ENCODE results near the gene S1PR4. TPM values are rescaled to one million over a fixed set of nuclear protein-coding genes. Genes with fewer than 3 reads are reported as not detected.
"Not testable (repeated sequence)": the region's sequence is repeated elsewhere in the genome, so short reads cannot be mapped to it uniquely, and the experiment has no call there.

S1PR4 gene
- total and polyA plus RNA-seq, 9 donors = 0.31 to 1.0 (median 0.57) TPM

GRCh38 chr19:3194106-3195087 is 15.8 kb downstream of the S1PR4 start:
- no peak for DNase-seq
- Histone ChIP-seq H3K27ac (ENCODE audit: low read length) (no peak overlapping the region), H3K27me3 (ENCODE audit: control insufficient read depth, insufficient read depth, low read length) (no peaks in the 10 kb centered on the region), H3K4me1 (ENCODE audit: control insufficient read depth, insufficient read depth, low read length) (no peaks in the 10 kb centered on the region), H3K4me3 (ENCODE audit: low read length) (no peak overlapping the region), H3K9me3 (replicated peaks; ENCODE audit: control insufficient read depth, low read depth, low read length) (no peaks in the 10 kb centered on the region), H3K36me3 (ENCODE audit: control insufficient read depth, insufficient read depth, low read length) (peaks cover 28% of the 10 kb centered on the region)
- WGBS (ENCODE audit: insufficient coverage) = 74% methylated on average over 16 of the region's 17 CpGs

GRCh38 chr19:3196064-3196932 is 17.7 kb downstream of the S1PR4 start:
- H3K9me3 ChIP-seq (replicated peaks; ENCODE audit: control insufficient read depth, low read depth, low read length) = no peaks in the 10 kb centered on the region
- 87% methylated on average over 38 of the region's 42 CpGs for WGBS (ENCODE audit: insufficient coverage)
- no peak overlapping the region for H3K27ac ChIP-seq (ENCODE audit: low read length)
- H3K4me1 ChIP-seq (ENCODE audit: control insufficient read depth, insufficient read depth, low read length) = no peaks in the 10 kb centered on the region
- DNase-seq = no peak
- H3K27me3 ChIP-seq (ENCODE audit: control insufficient read depth, insufficient read depth, low read length) = no peaks in the 10 kb centered on the region
- peaks cover 39% of the 10 kb centered on the region for H3K36me3 ChIP-seq (ENCODE audit: control insufficient read depth, insufficient read depth, low read length)
- H3K4me3 ChIP-seq (ENCODE audit: low read length) = no peak overlapping the region

GRCh38 chr19:3196933-3197205 is 18.3 kb downstream of the S1PR4 start:
- Histone ChIP-seq H3K36me3 (ENCODE audit: control insufficient read depth, insufficient read depth, low read length) (peaks cover 43% of the 10 kb centered on the region), H3K4me3 (ENCODE audit: low read length) (no peak overlapping the region), H3K4me1 (ENCODE audit: control insufficient read depth, insufficient read depth, low read length) (no peaks in the 10 kb centered on the region), H3K27me3 (ENCODE audit: control insufficient read depth, insufficient read depth, low read length) (no peaks in the 10 kb centered on the region), H3K27ac (ENCODE audit: low read length) (no peak overlapping the region), H3K9me3 (replicated peaks; ENCODE audit: control insufficient read depth, low read depth, low read length) (no peaks in the 10 kb centered on the region)
- WGBS (ENCODE audit: insufficient coverage) = 96% methylated on average over 13 of the region's 14 CpGs
- no peak for DNase-seq

- DNase-seq = no peak
- H3K27ac ChIP-seq (ENCODE audit: low read length) = no peak overlapping the region
- WGBS (ENCODE audit: insufficient coverage) = 91% methylated on average over 37 of the region's 43 CpGs
- no peaks in the 10 kb centered on the region for H3K9me3 ChIP-seq (replicated peaks; ENCODE audit: control insufficient read depth, low read depth, low read length)
- peaks cover 50% of the 10 kb centered on the region for H3K36me3 ChIP-seq (ENCODE audit: control insufficient read depth, insufficient read depth, low read length)
- no peak overlapping the region for H3K4me3 ChIP-seq (ENCODE audit: low read length)
- H3K27me3 ChIP-seq (ENCODE audit: control insufficient read depth, insufficient read depth, low read length) = no peaks in the 10 kb centered on the region
- H3K4me1 ChIP-seq (ENCODE audit: control insufficient read depth, insufficient read depth, low read length) = no peaks in the 10 kb centered on the region
Measured at GRCh38 chr19:3198901-3199700, 20.5 kb downstream of the S1PR4 start.

GRCh38 chr19:3201072-3201700 is 22.6 kb downstream of the S1PR4 start:
- Histone ChIP-seq H3K27me3 (ENCODE audit: control insufficient read depth, insufficient read depth, low read length) (no peaks in the 10 kb centered on the region), H3K4me1 (ENCODE audit: control insufficient read depth, insufficient read depth, low read length) (no peaks in the 10 kb centered on the region), H3K4me3 (ENCODE audit: low read length) (no peak overlapping the region), H3K9me3 (replicated peaks; ENCODE audit: control insufficient read depth, low read depth, low read length) (no peaks in the 10 kb centered on the region), H3K36me3 (ENCODE audit: control insufficient read depth, insufficient read depth, low read length) (peaks cover 61% of the 10 kb centered on the region), H3K27ac (ENCODE audit: low read length) (no peak overlapping the region)
- no peak for DNase-seq
- 97% methylated on average over 32 of the region's 39 CpGs for WGBS (ENCODE audit: insufficient coverage)

GRCh38 chr19:3201911-3202310 is 23.3 kb downstream of the S1PR4 start:
- no peaks in the 10 kb centered on the region for H3K9me3 ChIP-seq (replicated peaks; ENCODE audit: control insufficient read depth, low read depth, low read length)
- no peak overlapping the region for H3K27ac ChIP-seq (ENCODE audit: low read length)
- WGBS (ENCODE audit: insufficient coverage) = 88% methylated on average over 11 of the region's 14 CpGs
- H3K4me1 ChIP-seq (ENCODE audit: control insufficient read depth, insufficient read depth, low read length) = no peaks in the 10 kb centered on the region
- no peak overlapping the region for H3K4me3 ChIP-seq (ENCODE audit: low read length)
- no peak for DNase-seq
- peaks cover 61% of the 10 kb centered on the region for H3K36me3 ChIP-seq (ENCODE audit: control insufficient read depth, insufficient read depth, low read length)
- no peaks in the 10 kb centered on the region for H3K27me3 ChIP-seq (ENCODE audit: control insufficient read depth, insufficient read depth, low read length)

- Histone ChIP-seq H3K9me3 (replicated peaks; ENCODE audit: control insufficient read depth, low read depth, low read length) (no peaks in the 10 kb centered on the region), H3K4me3 (ENCODE audit: low read length) (no peak overlapping the region), H3K4me1 (ENCODE audit: control insufficient read depth, insufficient read depth, low read length) (no peaks in the 10 kb centered on the region), H3K27ac (ENCODE audit: low read length) (no peak overlapping the region), H3K36me3 (ENCODE audit: control insufficient read depth, insufficient read depth, low read length) (peaks cover 64% of the 10 kb centered on the region), H3K27me3 (ENCODE audit: control insufficient read depth, insufficient read depth, low read length) (no peaks in the 10 kb centered on the region)
- no peak for DNase-seq
- WGBS (ENCODE audit: insufficient coverage) = 81% methylated on average over 12 of the region's 12 CpGs
Measured at GRCh38 chr19:3202346-3202745, 23.8 kb downstream of the S1PR4 start.

- H3K27me3 ChIP-seq (ENCODE audit: control insufficient read depth, insufficient read depth, low read length); H3K4me1 ChIP-seq (ENCODE audit: control insufficient read depth, insufficient read depth, low read length); H3K9me3 ChIP-seq (replicated peaks; ENCODE audit: control insufficient read depth, low read depth, low read length); H3K4me3 ChIP-seq (ENCODE audit: low read length); DNase-seq; H3K27ac ChIP-seq (ENCODE audit: low read length): not testable (repeated sequence)
- 84% methylated on average over 3 of the region's 7 CpGs for WGBS (ENCODE audit: insufficient coverage)
- H3K36me3 ChIP-seq (ENCODE audit: control insufficient read depth, insufficient read depth, low read length) = peaks cover 69% of the 10 kb centered on the region
Measured at GRCh38 chr19:3202895-3203294, 24.3 kb downstream of the S1PR4 start.

- Histone ChIP-seq H3K4me1 (ENCODE audit: control insufficient read depth, insufficient read depth, low read length) (no peaks in the 10 kb centered on the region), H3K36me3 (ENCODE audit: control insufficient read depth, insufficient read depth, low read length) (peaks cover 71% of the 10 kb centered on the region), H3K4me3 (ENCODE audit: low read length) (no peak overlapping the region), H3K27me3 (ENCODE audit: control insufficient read depth, insufficient read depth, low read length) (no peaks in the 10 kb centered on the region), H3K9me3 (replicated peaks; ENCODE audit: control insufficient read depth, low read depth, low read length) (no peaks in the 10 kb centered on the region), H3K27ac (ENCODE audit: low read length) (no peak overlapping the region)
- no peak for DNase-seq
- WGBS (ENCODE audit: insufficient coverage) = 94% methylated on average over 39 of the region's 43 CpGs
Measured at GRCh38 chr19:3203805-3204645, 25.5 kb downstream of the S1PR4 start.
